ENCODE results near the gene ACTA2.

DNA sequence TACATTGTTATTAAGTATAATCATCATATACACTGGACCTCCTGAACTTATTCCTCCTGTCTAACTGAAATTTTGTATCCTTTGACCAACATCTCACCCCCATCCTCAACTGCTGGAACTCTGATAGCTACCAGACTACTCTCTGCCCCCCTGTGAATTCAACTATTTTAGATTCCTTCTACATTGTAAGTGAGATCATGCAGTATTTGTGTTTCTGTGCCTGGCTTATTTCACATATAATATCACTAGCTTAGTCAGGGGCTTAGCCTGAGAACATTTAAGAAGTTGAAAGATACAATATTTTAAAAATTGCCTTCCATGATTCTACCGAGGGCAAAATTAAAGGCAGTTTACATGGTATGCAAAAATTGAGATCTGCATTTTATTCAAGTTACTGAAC, 45.7 kb downstream of the ACTA2 start:
- TF ChIP-seq, protein P1, sequence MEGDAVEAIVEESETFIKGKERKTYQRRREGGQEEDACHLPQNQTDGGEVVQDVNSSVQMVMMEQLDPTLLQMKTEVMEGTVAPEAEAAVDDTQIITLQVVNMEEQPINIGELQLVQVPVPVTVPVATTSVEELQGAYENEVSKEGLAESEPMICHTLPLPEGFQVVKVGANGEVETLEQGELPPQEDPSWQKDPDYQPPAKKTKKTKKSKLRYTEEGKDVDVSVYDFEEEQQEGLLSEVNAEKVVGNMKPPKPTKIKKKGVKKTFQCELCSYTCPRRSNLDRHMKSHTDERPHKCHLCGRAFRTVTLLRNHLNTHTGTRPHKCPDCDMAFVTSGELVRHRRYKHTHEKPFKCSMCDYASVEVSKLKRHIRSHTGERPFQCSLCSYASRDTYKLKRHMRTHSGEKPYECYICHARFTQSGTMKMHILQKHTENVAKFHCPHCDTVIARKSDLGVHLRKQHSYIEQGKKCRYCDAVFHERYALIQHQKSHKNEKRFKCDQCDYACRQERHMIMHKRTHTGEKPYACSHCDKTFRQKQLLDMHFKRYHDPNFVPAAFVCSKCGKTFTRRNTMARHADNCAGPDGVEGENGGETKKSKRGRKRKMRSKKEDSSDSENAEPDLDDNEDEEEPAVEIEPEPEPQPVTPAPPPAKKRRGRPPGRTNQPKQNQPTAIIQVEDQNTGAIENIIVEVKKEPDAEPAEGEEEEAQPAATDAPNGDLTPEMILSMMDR (IDR thresholded peaks at IDR 0.05; ENCODE audit: low read length) = no peak
- TF ChIP-seq EZH2 (IDR thresholded peaks at IDR 0.05; ENCODE audit: borderline replicate concordance, low read length) = no peak
